Muscle of back (tissue), 11 donors: ENCODE measurements around the gene LYRM4. TPM values are rescaled to one million over a fixed set of nuclear protein-coding genes. Genes with fewer than 3 reads are reported as not detected.
A peak's percentile ranks its signal among the peaks of the same experiment; 100 is the strongest.

ENCODE experiments used
- DNase-seq, 3 donors: peaks; one replicate each; pipeline versions ENCODE4 v3.0.0 to v3.0.0-alpha.2; 2013
- polyA plus RNA-seq, 10 donors: library from polyadenylated mRNA; unstranded; fragments of 120-200 nt; gene quantifications; one replicate each; pipeline ENCODE4 v1.2.1, GENCODE V29; 2013; ENCODE audit not compliant: insufficient read length in 10 of 10

Gene LYRM4
- polyA plus RNA-seq, 10 donors, result 20.3 to 35.7 (median 25.2) TPM

- DNase-seq, result no peak
These were observed 13.5 kb downstream of the LYRM4 start for GRCh38 chr6:5247201-5247600.

- no peak for DNase-seq
These were observed 14.3 kb downstream of the LYRM4 start for GRCh38 chr6:5246141-5247097.

GRCh38 chr6:5243069-5243468, 17.7 kb downstream of the LYRM4 start:
- no peak for DNase-seq

- no peak for DNase-seq
These were observed 19.5 kb downstream of the LYRM4 start for GRCh38 chr6:5241252-5241651.

- DNase-seq, result no peak
These were observed 22.4 kb downstream of the LYRM4 start for GRCh38 chr6:5238336-5238735.

GRCh38 chr6:5237805-5238204, 22.9 kb downstream of the LYRM4 start:
- DNase-seq, result no peak

- no peak for DNase-seq
These were observed 24.9 kb downstream of the LYRM4 start for GRCh38 chr6:5235830-5236229.

- no peak for DNase-seq
These were observed 25.9 kb downstream of the LYRM4 start for GRCh38 chr6:5234874-5235273.

GRCh38 chr6:5231289-5231688, 29.5 kb downstream of the LYRM4 start:
- no peak for DNase-seq

GRCh38 chr6:5230081-5230480, 30.7 kb downstream of the LYRM4 start:
- no peak for DNase-seq

- DNase-seq, result no peak
These were observed 31.4 kb downstream of the LYRM4 start for GRCh38 chr6:5229356-5229755.

- no peak for DNase-seq
These were observed 37.4 kb downstream of the LYRM4 start for GRCh38 chr6:5223309-5223708.

GRCh38 chr6:5220443-5220842, 40.3 kb downstream of the LYRM4 start:
- DNase-seq, result no peak

- DNase-seq, result peak in 2 of 3 donors; percentile 42 to 73
These were observed 41.6 kb downstream of the LYRM4 start for GRCh38 chr6:5219011-5219691.

- no peak for DNase-seq
These were observed 43.4 kb downstream of the LYRM4 start for GRCh38 chr6:5217356-5217755.

GRCh38 chr6:5215799-5216198, 45.0 kb downstream of the LYRM4 start:
- DNase-seq, result no peak

- no peak for DNase-seq
These were observed 45.6 kb downstream of the LYRM4 start for GRCh38 chr6:5215159-5215558.

GRCh38 chr6:5214570-5215052, 46.1 kb downstream of the LYRM4 start:
- peak in 1 of 3 donors; percentile 39 for DNase-seq

GRCh38 chr6:5213836-5214235, 46.9 kb downstream of the LYRM4 start:
- DNase-seq, result no peak

GRCh38 chr6:5211492-5211891, 49.3 kb downstream of the LYRM4 start:
- DNase-seq, result no peak

- peak; percentile 48 to 91 (median 78) for DNase-seq
These were observed 52.2 kb downstream of the LYRM4 start for GRCh38 chr6:5208471-5208971.

- peak in 2 of 3 donors; percentile 40 to 71 for DNase-seq
These were observed 52.7 kb downstream of the LYRM4 start for GRCh38 chr6:5208057-5208456.
